ENCODE data around the gene CLIC1.

Gene CLIC1

GRCh38 chr6:31734247-31734820 lies 2.0 kb downstream of the CLIC1 start:
- TF ChIP-seq CTCF (IDR thresholded peaks at IDR 0.05; ENCODE audit: control insufficient read depth, extremely low read depth, insufficient read depth) = no peak
- no peak for DNase-seq (ENCODE audit: low read depth)
- H3K4me3 ChIP-seq (ENCODE audit: low read depth, low read length) = peak overlapping the region; percentile 94

GRCh38 chr6:31733734-31734133 lies 2.6 kb downstream of the CLIC1 start:
- H3K4me3 ChIP-seq (ENCODE audit: low read depth, low read length) = no peak overlapping the region
- DNase-seq (ENCODE audit: low read depth) = no peak
- TF ChIP-seq CTCF (IDR thresholded peaks at IDR 0.05; ENCODE audit: control insufficient read depth, extremely low read depth, insufficient read depth) = no peak

GRCh38 chr6:31732029-31732428 lies 4.3 kb downstream of the CLIC1 start:
- no peak for DNase-seq (ENCODE audit: low read depth)
- no peak overlapping the region for H3K4me3 ChIP-seq (ENCODE audit: low read depth, low read length)
- TF ChIP-seq CTCF (IDR thresholded peaks at IDR 0.05; ENCODE audit: control insufficient read depth, extremely low read depth, insufficient read depth) = no peak

- no peak for DNase-seq (ENCODE audit: low read depth)
- no peak overlapping the region for H3K4me3 ChIP-seq (ENCODE audit: low read depth, low read length)
- no peak for TF ChIP-seq CTCF (IDR thresholded peaks at IDR 0.05; ENCODE audit: control insufficient read depth, extremely low read depth, insufficient read depth)
Observed at GRCh38 chr6:31730631-31731086, 5.7 kb downstream of the CLIC1 start.

- DNase-seq (ENCODE audit: low read depth) = no peak
Observed at GRCh38 chr6:31729979-31730630, 6.2 kb downstream of the CLIC1 start.

GRCh38 chr6:31729515-31729978 lies 6.8 kb downstream of the CLIC1 start:
- peak; percentile 69 for TF ChIP-seq CTCF (IDR thresholded peaks at IDR 0.05; ENCODE audit: control insufficient read depth, extremely low read depth, insufficient read depth)
- peak overlapping the region; percentile 85 for H3K4me3 ChIP-seq (ENCODE audit: low read depth, low read length)
- peak; percentile 58 for DNase-seq (ENCODE audit: low read depth)

More at GRCh38 chr6:31729979-31730630, 6.2 kb downstream of the CLIC1 start:
- 0 out of 2 replicates have a peak, but pooled peaks have one; percentile 6 for TF ChIP-seq CTCF (IDR thresholded peaks at IDR 0.05; ENCODE audit: control insufficient read depth, extremely low read depth, insufficient read depth)
- peak overlapping the region; percentile 85 for H3K4me3 ChIP-seq (ENCODE audit: low read depth, low read length)
